Osteocyte (in vitro differentiated cells): ENCODE results near the gene SPPL3. TPM values are rescaled to one million over a fixed set of nuclear protein-coding genes. Genes with fewer than 3 reads are reported as not detected.

Experiments used
- DNase-seq: peaks from one replicate; pipeline ENCODE4 v3.0.0; 2021; ENCODE audit warnings: mixed read lengths; ENCODE audit not compliant: unreplicated experiment; ENCODE audit errors: extremely low spot score
- H3K27ac Mint-ChIP-seq: one replicate; pipeline ENCODE4 v1.8.0; 2021; ENCODE audit warnings: mild to moderate bottlenecking, mixed read lengths; ENCODE audit not compliant: unreplicated experiment
- H3K27me3 Mint-ChIP-seq: one replicate; pipeline ENCODE4 v1.8.0; 2021; ENCODE audit warnings: mixed read lengths; ENCODE audit not compliant: unreplicated experiment
- H3K36me3 Mint-ChIP-seq: one replicate; pipeline ENCODE4 v1.8.0; 2021; ENCODE audit warnings: mixed read lengths; ENCODE audit not compliant: unreplicated experiment
- H3K4me1 Mint-ChIP-seq: one replicate; pipeline ENCODE4 v1.8.0; 2021; ENCODE audit warnings: mixed read lengths; ENCODE audit not compliant: unreplicated experiment
- H3K4me3 Mint-ChIP-seq: one replicate; pipeline ENCODE4 v1.8.0; 2021; ENCODE audit warnings: mild to moderate bottlenecking, moderate library complexity, mixed read lengths; ENCODE audit not compliant: unreplicated experiment
- H3K9me3 Mint-ChIP-seq: one replicate; pipeline ENCODE4 v1.8.0; 2021; ENCODE audit warnings: mixed read lengths; ENCODE audit not compliant: unreplicated experiment
- total RNA-seq: library from RNA; stranded (reverse); gene quantifications from 2 replicates; pipeline ENCODE4 v1.2.1, GENCODE V29; 2021
- TF ChIP-seq, protein P1 (sequence below): fragments of 200-600 bp; sonication (generic); IDR thresholded peaks from 2 replicates; pipeline ENCODE4 v1.5.0; 2021; ENCODE audit warnings: antibody characterized with exemption, mild to moderate bottlenecking, moderate library complexity

The SPPL3 gene
- total RNA-seq, 1 donor from 2014 or later: 61.7 TPM

DNA sequence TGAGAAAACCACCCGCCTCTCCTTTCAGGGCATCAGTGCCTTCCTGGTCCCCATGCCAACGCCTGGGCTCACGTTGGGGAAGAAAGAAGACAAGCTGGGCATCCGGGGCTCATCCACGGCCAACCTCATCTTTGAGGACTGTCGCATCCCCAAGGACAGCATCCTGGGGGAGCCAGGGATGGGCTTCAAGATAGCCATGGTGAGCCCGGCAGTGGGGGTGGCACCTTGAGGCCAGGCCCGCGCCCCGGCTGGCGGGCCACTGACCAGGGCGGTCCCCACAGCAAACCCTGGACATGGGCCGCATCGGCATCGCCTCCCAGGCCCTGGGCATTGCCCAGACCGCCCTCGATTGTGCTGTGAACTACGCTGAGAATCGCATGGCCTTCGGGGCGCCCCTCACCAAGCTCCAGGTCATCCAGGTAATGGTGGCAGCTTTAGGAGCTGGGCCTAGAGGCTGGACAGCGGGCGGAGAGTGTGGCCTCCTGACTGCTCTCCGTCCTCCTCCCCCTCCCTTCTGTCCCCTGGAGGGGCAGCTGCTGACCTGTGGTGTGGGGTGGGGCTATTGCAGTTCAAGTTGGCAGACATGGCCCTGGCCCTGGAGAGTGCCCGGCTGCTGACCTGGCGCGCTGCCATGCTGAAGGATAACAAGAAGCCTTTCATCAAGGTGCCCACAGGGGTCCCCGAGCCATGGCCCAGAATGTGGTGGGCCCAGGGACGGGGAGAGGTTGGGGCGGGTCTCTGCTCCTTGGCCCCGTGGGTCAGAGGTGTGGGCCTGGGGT is 165.7 kb downstream of the SPPL3 start:
- Mint-ChIP-seq H3K27ac (no peak overlapping the region), H3K27me3 (no peaks in the 10 kb centered on the region), H3K9me3 (no peaks in the 10 kb centered on the region), H3K36me3 (no peaks in the 10 kb centered on the region), H3K4me3 (no peak overlapping the region), H3K4me1 (no peaks in the 10 kb centered on the region)
- TF ChIP-seq, protein P1, sequence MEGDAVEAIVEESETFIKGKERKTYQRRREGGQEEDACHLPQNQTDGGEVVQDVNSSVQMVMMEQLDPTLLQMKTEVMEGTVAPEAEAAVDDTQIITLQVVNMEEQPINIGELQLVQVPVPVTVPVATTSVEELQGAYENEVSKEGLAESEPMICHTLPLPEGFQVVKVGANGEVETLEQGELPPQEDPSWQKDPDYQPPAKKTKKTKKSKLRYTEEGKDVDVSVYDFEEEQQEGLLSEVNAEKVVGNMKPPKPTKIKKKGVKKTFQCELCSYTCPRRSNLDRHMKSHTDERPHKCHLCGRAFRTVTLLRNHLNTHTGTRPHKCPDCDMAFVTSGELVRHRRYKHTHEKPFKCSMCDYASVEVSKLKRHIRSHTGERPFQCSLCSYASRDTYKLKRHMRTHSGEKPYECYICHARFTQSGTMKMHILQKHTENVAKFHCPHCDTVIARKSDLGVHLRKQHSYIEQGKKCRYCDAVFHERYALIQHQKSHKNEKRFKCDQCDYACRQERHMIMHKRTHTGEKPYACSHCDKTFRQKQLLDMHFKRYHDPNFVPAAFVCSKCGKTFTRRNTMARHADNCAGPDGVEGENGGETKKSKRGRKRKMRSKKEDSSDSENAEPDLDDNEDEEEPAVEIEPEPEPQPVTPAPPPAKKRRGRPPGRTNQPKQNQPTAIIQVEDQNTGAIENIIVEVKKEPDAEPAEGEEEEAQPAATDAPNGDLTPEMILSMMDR: no peak
- DNase-seq: no peak

DNA sequence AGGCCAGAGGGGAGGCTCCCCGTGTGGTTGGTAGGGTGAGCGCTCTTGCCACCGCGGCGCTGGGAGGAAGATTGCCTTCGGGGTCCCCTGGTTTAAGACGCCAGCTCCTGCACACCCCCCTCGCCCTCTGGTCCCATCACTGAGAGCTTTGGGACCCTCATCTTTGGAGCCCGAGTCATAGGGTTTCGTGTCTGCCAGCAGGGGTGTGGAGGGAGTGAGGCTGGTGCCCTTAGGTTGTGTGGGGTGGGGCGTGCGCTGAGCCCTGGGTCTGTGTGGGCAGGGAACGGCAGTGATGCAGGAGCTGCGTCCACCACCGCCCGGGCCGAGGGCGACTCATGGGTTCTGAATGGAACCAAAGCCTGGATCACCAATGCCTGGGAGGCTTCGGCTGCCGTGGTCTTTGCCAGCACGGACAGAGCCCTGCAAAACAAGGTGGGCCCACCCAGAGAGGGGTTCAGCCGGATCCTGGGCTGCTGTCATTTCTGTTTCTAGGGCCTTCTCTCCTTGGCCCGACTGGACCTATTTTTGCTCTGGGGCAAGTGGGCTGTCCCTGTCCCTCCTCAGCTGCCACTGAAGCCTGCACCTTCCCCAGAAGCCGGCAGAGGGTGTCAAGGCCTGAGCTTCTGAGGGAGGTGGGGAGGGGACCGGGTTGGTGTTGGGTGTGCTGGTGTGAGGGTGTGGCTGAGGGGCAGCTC is 166.5 kb downstream of the SPPL3 start:
- no peak overlapping the region for H3K4me3 Mint-ChIP-seq
- no peaks in the 10 kb centered on the region for H3K9me3 Mint-ChIP-seq
- H3K27ac Mint-ChIP-seq: no peak overlapping the region
- no peaks in the 10 kb centered on the region for H3K36me3 Mint-ChIP-seq
- H3K27me3 Mint-ChIP-seq: no peaks in the 10 kb centered on the region
- no peaks in the 10 kb centered on the region for H3K4me1 Mint-ChIP-seq
- DNase-seq: no peak
- TF ChIP-seq, protein P1: peak; percentile 43

DNA sequence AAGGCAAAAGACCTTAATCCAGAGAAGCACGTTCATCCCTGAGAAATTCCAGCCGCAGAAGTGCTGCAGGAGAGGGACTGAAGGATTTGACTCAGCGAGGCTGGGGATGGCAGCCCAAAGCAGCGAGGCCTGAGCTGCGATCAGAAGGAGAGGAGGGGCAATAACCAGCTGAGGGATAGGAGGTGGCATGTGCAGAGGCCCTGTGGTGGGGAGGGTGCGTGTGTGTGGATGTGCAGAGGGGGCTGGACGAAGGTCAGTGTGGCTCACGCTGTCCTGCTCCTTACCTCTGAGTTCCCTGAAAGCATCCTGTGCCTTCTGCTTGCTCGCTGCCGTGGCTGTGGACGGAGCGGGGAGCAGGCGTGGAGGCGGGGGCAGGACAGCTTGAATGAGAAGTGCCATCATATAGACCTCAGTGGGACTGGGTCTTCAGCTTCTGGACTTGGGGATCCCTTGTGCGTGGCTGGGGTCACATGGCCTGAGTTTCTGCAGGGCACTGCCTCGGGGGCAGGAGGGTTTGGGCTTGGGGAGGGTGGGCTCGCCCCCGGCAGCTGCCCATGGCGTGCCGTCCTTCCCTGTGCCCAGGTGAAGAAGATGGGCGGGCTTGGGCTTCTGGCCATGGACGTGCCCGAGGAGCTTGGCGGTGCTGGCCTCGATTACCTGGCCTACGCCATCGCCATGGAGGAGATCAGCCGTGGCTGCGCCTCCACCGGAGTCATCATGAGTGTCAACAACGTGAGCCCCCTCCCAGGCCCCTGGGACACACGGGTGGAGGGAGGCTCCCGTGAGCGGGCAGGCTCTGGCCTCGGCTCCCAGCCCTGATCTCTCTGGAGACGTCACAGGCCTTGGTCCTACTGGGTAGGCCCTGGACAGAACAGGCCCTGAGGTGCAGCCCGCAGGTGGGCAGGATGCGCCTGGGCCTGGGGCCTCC is 167.5 kb downstream of the SPPL3 start:
- H3K9me3 Mint-ChIP-seq: no peaks in the 10 kb centered on the region
- H3K36me3 Mint-ChIP-seq: no peaks in the 10 kb centered on the region
- H3K27me3 Mint-ChIP-seq: no peaks in the 10 kb centered on the region
- no peak overlapping the region for H3K4me3 Mint-ChIP-seq
- H3K4me1 Mint-ChIP-seq: no peaks in the 10 kb centered on the region
- DNase-seq: no peak
- TF ChIP-seq, protein P1: no peak
- no peak overlapping the region for H3K27ac Mint-ChIP-seq

DNA sequence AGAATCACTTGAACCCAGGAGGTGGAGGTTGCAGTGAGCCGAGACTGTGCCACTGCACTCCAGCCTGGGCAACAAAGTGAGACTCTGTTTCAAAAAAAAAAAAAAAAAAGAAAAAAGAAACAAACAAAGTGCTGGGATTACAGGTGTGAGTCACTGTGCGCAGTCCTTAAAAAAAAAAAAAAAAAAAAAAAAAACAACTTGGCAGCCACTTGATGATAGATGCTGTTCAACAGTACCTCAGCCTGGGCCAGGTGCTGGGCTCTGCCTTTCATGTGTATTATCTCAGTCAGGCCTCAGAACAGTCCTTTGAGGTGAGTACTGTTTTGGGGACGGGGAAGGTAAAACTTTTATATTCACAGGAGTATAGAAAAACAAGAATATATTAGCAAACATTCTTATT is 169.0 kb downstream of the SPPL3 start:
- TF ChIP-seq, protein P1: no peak
- Mint-ChIP-seq H3K4me3 (no peak overlapping the region), H3K27me3 (no peaks in the 10 kb centered on the region), H3K27ac (no peak overlapping the region), H3K4me1 (no peaks in the 10 kb centered on the region), H3K9me3 (no peaks in the 10 kb centered on the region), H3K36me3 (peaks cover 2% of the 10 kb centered on the region)
- DNase-seq: no peak
